ENCODE measurements around the gene OSER1. TPM values are rescaled to one million over a fixed set of nuclear protein-coding genes. Genes with fewer than 3 reads are reported as not detected.

The OSER1 gene
- 40.7 and 50.5 TPM in 2 replicates for total RNA-seq (2021)
- Bru-seq, nascent RNA: percentile 95 among the genes with signal in this experiment
- percentile 85 among the genes with signal in this experiment for BruChase-seq, experiment 1, labeled RNA remaining after a 2-hour chase
- percentile 77 among the genes with signal in this experiment for BruChase-seq, experiment 2, labeled RNA remaining after a 6-hour chase
- long read RNA-seq, transcript OSER1-201 (4 exons, 1,572 nt): major isoform, 126 of 146 reads
- long read RNA-seq, partial matches to known transcripts: 3 of 146 reads
- long read RNA-seq, other reads (novel, unspliced or antisense): 17 of 146 reads

GRCh38 chr20:44210406-44211176, at the start of gene OSER1:
TSS of gene OSER1 (minus strand) at chr20:44210771. CDS start at chr20:44206957, 3,814 bp downstream.
- H3K4me3 ChIP-seq (ENCODE audit: low read depth, low read length, poor library complexity, severe bottlenecking): peak within 1 kb of the TSS; percentile 95
- ChIA-PET POLR2A (ENCODE audit: low non-redundant PET) (no interaction called here), CTCF (interaction anchor here (0.8 kb wide), 1 partner anchor 21 kb away, joined by 3 read pairs; no protein-coding TSS in a partner anchor)
- H3K4me1 ChIP-seq (ENCODE audit: insufficient read depth, low read length, poor library complexity, severe bottlenecking): peaks cover 20% of the 10 kb centered on the region
- DNase-seq (ENCODE audit: low spot score): peak; percentile 98
- H3K36me3 ChIP-seq (ENCODE audit: insufficient read depth, low read length, poor library complexity, severe bottlenecking): peaks cover 9% of the 10 kb centered on the region
- no peaks in the 10 kb centered on the region for H3K9me3 ChIP-seq (ENCODE audit: low read depth, low read length, poor library complexity, severe bottlenecking)
- H3K27ac ChIP-seq (ENCODE audit: low read depth, low read length, poor library complexity, severe bottlenecking): peak within 1 kb of the TSS; percentile 94
- TF ChIP-seq CTCF (conservative IDR thresholded peaks at IDR 0.05; ENCODE audit: low read depth, low read length): no peak
- TF ChIP-seq EZH2 (IDR thresholded peaks at IDR 0.05; ENCODE audit: borderline replicate concordance, low read depth, low read length, poor library complexity, severe bottlenecking): no peak
- BruUV-seq (replicated peaks): no TSS peak
- intact Hi-C loops (cut with micrococcal nuclease; ENCODE audit: unreplicated experiment): loop anchor here (10.0 kb wide), 1 partner anchor 524 kb away; no protein-coding TSS in a partner anchor
- no peaks in the 10 kb centered on the region for H3K27me3 ChIP-seq (replicated peaks; ENCODE audit: insufficient read depth, low read depth, low read length, poor library complexity)

DNA sequence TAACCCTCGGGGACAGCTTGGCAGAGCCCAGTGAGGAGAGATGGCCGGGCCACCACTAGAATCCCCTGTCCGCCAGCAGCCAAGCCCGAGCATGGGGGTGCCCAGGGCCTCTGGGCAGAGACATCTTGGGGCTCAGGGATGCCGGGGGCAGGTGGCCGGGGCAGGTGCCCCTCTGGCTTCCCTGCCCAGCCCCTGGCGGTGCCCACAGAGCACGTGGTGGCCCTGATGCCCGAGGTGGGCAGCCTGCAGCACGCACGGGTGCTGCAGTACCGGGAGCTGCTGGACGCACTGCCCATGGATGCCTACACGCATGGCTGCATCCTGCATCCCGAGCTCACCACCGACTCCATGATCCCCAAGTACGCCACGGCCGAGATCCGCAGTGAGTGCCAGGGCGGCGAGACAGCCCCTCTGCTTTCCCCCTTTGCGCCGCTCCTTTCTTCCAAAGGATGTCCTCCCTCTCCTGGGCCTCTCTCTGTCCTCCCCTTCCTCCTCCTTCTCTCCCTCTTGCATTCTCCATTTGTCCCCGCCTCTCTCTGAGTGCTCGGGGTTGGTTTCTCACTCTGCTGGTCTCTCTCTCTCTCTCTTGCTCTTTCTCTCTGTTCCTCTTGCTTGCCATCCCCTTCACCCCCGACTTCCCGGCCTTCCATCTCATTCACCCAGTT, 47.8 kb upstream of the OSER1 start:
- Histone ChIP-seq H3K4me1 (ENCODE audit: insufficient read depth, low read length, poor library complexity, severe bottlenecking) (no peaks in the 10 kb centered on the region), H3K27me3 (replicated peaks; ENCODE audit: insufficient read depth, low read depth, low read length, poor library complexity) (no peaks in the 10 kb centered on the region), H3K4me3 (ENCODE audit: low read depth, low read length, poor library complexity, severe bottlenecking) (no peak overlapping the region), H3K36me3 (ENCODE audit: insufficient read depth, low read length, poor library complexity, severe bottlenecking) (no peaks in the 10 kb centered on the region), H3K27ac (ENCODE audit: low read depth, low read length, poor library complexity, severe bottlenecking) (no peak overlapping the region), H3K9me3 (ENCODE audit: low read depth, low read length, poor library complexity, severe bottlenecking) (no peaks in the 10 kb centered on the region)
- POLR2A ChIA-PET (ENCODE audit: low non-redundant PET): no interaction called here
- CTCF ChIA-PET: no interaction called here
- intact Hi-C loops (cut with micrococcal nuclease; ENCODE audit: unreplicated experiment): no loop called here
- no TSS peak for BruUV-seq (replicated peaks)
- no peak for TF ChIP-seq EZH2 (IDR thresholded peaks at IDR 0.05; ENCODE audit: borderline replicate concordance, low read depth, low read length, poor library complexity, severe bottlenecking)
- TF ChIP-seq CTCF (conservative IDR thresholded peaks at IDR 0.05; ENCODE audit: low read depth, low read length): no peak
- no peak for DNase-seq (ENCODE audit: low spot score)

DNA sequence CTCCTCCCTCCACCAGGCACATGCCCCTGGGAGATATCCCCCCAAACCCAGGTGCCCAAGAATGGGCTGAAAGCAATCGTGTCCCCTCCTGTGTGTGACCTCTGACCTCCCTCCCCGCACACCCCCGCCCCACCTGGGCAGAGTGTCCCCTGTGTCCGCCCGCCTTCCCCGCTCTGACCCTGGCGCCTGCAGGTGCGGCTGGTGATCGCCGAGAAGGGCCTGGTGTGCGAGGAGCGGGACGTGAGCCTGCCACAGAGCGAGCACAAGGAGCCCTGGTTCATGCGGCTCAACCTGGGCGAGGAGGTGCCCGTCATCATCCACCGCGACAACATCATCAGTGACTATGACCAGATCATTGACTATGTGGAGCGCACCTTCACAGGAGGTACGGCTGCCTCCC, 46.4 kb upstream of the OSER1 start:
- no peak for TF ChIP-seq CTCF (conservative IDR thresholded peaks at IDR 0.05; ENCODE audit: low read depth, low read length)
- no peak for TF ChIP-seq EZH2 (IDR thresholded peaks at IDR 0.05; ENCODE audit: borderline replicate concordance, low read depth, low read length, poor library complexity, severe bottlenecking)
- BruUV-seq (replicated peaks): no TSS peak
- POLR2A ChIA-PET (ENCODE audit: low non-redundant PET): no interaction called here
- DNase-seq (ENCODE audit: low spot score): no peak
- H3K27me3 ChIP-seq (replicated peaks; ENCODE audit: insufficient read depth, low read depth, low read length, poor library complexity): no peaks in the 10 kb centered on the region
- H3K36me3 ChIP-seq (ENCODE audit: insufficient read depth, low read length, poor library complexity, severe bottlenecking): no peaks in the 10 kb centered on the region
- H3K4me3 ChIP-seq (ENCODE audit: low read depth, low read length, poor library complexity, severe bottlenecking): no peak overlapping the region
- CTCF ChIA-PET: no interaction called here
- H3K4me1 ChIP-seq (ENCODE audit: insufficient read depth, low read length, poor library complexity, severe bottlenecking): no peaks in the 10 kb centered on the region
- intact Hi-C loops (cut with micrococcal nuclease; ENCODE audit: unreplicated experiment): no loop called here
- H3K27ac ChIP-seq (ENCODE audit: low read depth, low read length, poor library complexity, severe bottlenecking): no peak overlapping the region
- no peaks in the 10 kb centered on the region for H3K9me3 ChIP-seq (ENCODE audit: low read depth, low read length, poor library complexity, severe bottlenecking)

All from A673 (cell line).